Effector CD8-positive, alpha-beta T cell (primary cell): ENCODE results near the gene KCNIP1.

Experiments used
- DNase-seq: peaks from one replicate; lab custom pipeline; 2025; lab: John Stamatoyannopoulos, UW

Gene KCNIP1

GRCh38 chr5:170781946-170782345 lies 278.1 kb downstream of the KCNIP1 start:
- no peak for DNase-seq

DNA sequence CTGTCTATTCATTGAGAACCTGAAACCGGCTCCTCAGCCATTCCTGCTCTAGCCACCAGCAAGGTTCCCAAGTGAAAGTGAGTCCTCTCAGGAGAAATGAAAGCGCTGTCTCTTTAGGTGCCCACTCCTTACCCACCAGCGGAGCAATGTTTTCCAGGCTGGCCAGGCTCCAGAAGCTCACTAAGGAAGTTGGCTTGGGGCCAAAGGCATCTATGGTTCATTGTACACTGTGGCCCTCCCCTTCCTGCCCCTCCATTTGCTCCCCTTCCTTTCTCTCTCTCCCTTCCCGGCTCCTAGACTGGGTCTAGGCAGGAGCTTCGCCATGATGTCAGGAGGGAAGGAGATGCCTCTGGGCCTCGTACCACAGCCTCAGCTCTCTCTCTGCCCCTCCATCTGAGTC lies 278.6 kb downstream of the KCNIP1 start:
- DNase-seq, result no peak

- DNase-seq, result no peak
Observed at GRCh38 chr5:170783498-170784247, 279.9 kb downstream of the KCNIP1 start, which contains the start of gene GABRP. Gene GABRP, plus strand, starts transcription at chr5:170783725. Its CDS starts 4,891 bp downstream, at chr5:170788616.

DNA sequence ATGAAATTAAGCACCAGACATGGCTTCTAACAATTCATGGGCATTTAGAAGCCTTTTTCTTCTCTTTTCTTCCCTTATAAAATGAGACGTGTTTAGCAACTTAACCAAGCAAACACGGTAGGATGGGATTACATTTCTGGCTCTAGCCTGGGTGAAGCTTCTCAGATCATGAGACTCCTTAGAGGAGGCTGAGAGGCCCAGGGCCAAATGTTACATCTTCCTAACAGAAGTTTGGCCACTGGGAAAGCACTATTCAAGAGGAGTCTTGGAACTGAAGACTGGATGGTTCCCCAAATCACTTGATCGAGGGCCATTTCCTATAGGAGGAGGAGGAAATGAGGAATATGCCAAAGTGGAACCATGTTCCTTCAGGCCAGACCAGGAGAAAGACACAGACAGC lies 281.6 kb downstream of the KCNIP1 start:
- DNase-seq, result no peak
